PC-9 (cell line): ENCODE measurements around the gene ZBTB43.

Source experiments
- EZH2 ChIP-seq: fragments of 200-600 bp; sonication (generic); IDR thresholded peaks from 2 replicates; pipeline ENCODE4 v1.8.0; 2017; ENCODE audit warnings: antibody characterized with exemption, low read depth
- TF ChIP-seq, protein P1 (sequence below): fragments of 200-600 bp; sonication (generic); conservative IDR thresholded peaks from 2 replicates; pipeline ENCODE4 v1.6.1; 2017; ENCODE audit warnings: mixed run types, antibody characterized with exemption, mild to moderate bottlenecking, moderate library complexity

DNA sequence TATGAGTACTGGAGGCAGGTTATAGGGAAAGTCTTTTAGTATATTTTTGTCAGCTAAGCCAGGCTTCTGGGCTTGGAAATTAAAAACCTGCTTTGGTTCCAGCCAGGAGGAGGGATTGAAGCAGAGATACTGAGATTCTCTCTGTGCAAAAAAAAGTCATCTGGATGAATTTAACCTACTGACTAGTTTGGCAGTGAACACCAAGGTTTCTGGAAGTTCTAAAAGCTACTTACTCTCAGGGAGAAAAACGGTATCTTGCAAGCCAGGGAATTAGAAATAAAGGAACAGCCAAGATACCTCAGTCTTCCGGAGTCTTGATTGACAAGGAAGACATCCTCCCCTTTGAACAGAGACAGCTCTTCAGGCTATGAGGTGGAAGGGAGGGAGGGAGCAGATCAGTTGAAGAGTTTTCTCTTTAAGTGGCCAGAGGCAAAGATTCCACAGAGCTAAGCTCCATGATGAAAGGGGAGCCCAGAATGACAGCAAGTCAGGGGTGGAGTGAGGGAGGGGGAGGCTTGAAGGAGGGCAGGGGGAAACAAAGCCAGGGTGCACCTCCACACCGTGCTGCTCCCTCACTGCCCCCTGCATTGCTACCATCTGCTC is 47.3 kb downstream of the ZBTB43 start:
- TF ChIP-seq, protein P1, sequence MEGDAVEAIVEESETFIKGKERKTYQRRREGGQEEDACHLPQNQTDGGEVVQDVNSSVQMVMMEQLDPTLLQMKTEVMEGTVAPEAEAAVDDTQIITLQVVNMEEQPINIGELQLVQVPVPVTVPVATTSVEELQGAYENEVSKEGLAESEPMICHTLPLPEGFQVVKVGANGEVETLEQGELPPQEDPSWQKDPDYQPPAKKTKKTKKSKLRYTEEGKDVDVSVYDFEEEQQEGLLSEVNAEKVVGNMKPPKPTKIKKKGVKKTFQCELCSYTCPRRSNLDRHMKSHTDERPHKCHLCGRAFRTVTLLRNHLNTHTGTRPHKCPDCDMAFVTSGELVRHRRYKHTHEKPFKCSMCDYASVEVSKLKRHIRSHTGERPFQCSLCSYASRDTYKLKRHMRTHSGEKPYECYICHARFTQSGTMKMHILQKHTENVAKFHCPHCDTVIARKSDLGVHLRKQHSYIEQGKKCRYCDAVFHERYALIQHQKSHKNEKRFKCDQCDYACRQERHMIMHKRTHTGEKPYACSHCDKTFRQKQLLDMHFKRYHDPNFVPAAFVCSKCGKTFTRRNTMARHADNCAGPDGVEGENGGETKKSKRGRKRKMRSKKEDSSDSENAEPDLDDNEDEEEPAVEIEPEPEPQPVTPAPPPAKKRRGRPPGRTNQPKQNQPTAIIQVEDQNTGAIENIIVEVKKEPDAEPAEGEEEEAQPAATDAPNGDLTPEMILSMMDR: no peak
- no peak for TF ChIP-seq EZH2
